Gastrocnemius medialis (tissue), 4 donors: Measurements from ENCODE around the gene ZBTB12. TPM values are rescaled to one million over a fixed set of nuclear protein-coding genes. Genes with fewer than 3 reads are reported as not detected.
"Not testable (repeated sequence)": the region's sequence is repeated elsewhere in the genome, so short reads cannot be mapped to it uniquely, and the experiment has no call there.

Experiments used
- ATAC-seq, 2 donors: fragments of 150-250 bp; one replicate each; pipeline ENCODE4 v1.9.1; 2016
- DNase-seq, 2 donors: peaks; one replicate each; pipeline ENCODE4 v3.0.0-alpha.2; 2019
- H3K27ac ChIP-seq, 4 donors: fragments of 200-600 bp; sonication (generic); 1 replicate in 1 of 4; 2 replicates in 3 of 4; pipeline ENCODE4 v1.5.1; 2016 to 2018; ENCODE audit warnings: mild to moderate bottlenecking in 2 of 4, moderate library complexity in 1 of 4
- H3K27me3 ChIP-seq, 3 donors: fragments of 200-600 bp; sonication (generic) in 2 of 3; 1 replicate in 1 of 3; 2 replicates in 2 of 3; pipeline versions ENCODE4 v1.5.1 to v1.6.0; 2016 to 2019; ENCODE audit warnings: mild to moderate bottlenecking in 1 of 3, moderate library complexity in 1 of 3
- H3K36me3 ChIP-seq, 2 donors: fragments of 200-600 bp; sonication (generic) in 1 of 2; one replicate each; pipeline ENCODE4 v1.5.1; 2017 to 2018
- H3K4me1 ChIP-seq, 2 donors: fragments of 200-600 bp; sonication (generic) in 1 of 2; one replicate each; pipeline ENCODE4 v1.5.1; 2016 to 2017; ENCODE audit warnings: mild to moderate bottlenecking in 2 of 2
- H3K4me3 ChIP-seq, 4 donors: fragments of 200-600 bp; sonication (generic) in 3 of 4; 1 replicate in 1 of 4; 2 replicates in 3 of 4; pipeline ENCODE4 v1.5.1; 2016 to 2019; ENCODE audit warnings: mild to moderate bottlenecking in 2 of 4
- H3K9me3 ChIP-seq, 3 donors: fragments of 200-600 bp; sonication (generic) in 2 of 3; 1 replicate in 1 of 3; 2 replicates in 2 of 3; pipeline ENCODE4 v1.5.1; 2016 to 2019
- CTCF ChIP-seq, 5 experiments: fragments of 450-650 bp in 3 of 5; fragments of 200-600 bp in 2 of 5; sonication (generic) in 2 of 5; IDR thresholded peaks in 4 of 5; conservative IDR thresholded peaks in 1 of 5; 1 replicate in 4 of 5; 2 replicates in 1 of 5; pipeline ENCODE4 v1.5.1; 2016 to 2019; ENCODE audit warnings: antibody characterized with exemption in 5 of 5, mild to moderate bottlenecking in 3 of 5, moderate library complexity in 3 of 5
- POLR2A ChIP-seq, 2 donors: fragments of 450-650 bp; IDR thresholded peaks; one replicate each; pipeline ENCODE4 v1.6.1; 2017; ENCODE audit warnings: antibody characterized with exemption in 2 of 2, mild to moderate bottlenecking in 2 of 2, moderate library complexity in 2 of 2
- in situ Hi-C, 4 donors: fragments of 200-750 bp; cut with MboI; loops; one replicate each; pipeline versions ENCODE4 v1.15.0 to v1.8.0; 2017; ENCODE audit warnings: low sequenced_read_pairs in 4 of 4
- intact Hi-C: fragments of 100-400 bp; cut with DNase I; formaldehyde crosslinking; loops from one replicate; pipeline ENCODE4 v1.15.1; 2023; ENCODE audit warnings: low total_unique reads
- total RNA-seq, 4 donors: library from RNA; depleted of rRNA; stranded (reverse); fragments of >200 nt; gene quantifications; one replicate each; pipeline versions ENCODE4 v1.1.0 to v1.2.3, GENCODE V29; 2016

The ZBTB12 gene
- total RNA-seq, 4 donors from 2014 or later, result 0.26 TPM; not detected in 3

GRCh38 chr6:31918069-31918720 lies 16.3 kb upstream of the ZBTB12 start:
- DNase-seq, result no peak
- H3K36me3 ChIP-seq, result no peaks in the 10 kb centered on the region
- no peak for ATAC-seq
- no peak overlapping the region for H3K4me3 ChIP-seq
- no peak for TF ChIP-seq POLR2A (IDR thresholded peaks at IDR 0.05)
- TF ChIP-seq CTCF (IDR thresholded peaks at IDR 0.05 in 4 of 5, conservative IDR thresholded peaks at IDR 0.05 in 1 of 5), result no peak
- in situ Hi-C loops (no loop called here), intact Hi-C loops (no loop called here)
- no peaks in the 10 kb centered on the region for H3K4me1 ChIP-seq
- no peaks in the 10 kb centered on the region for H3K9me3 ChIP-seq
- no peaks in the 10 kb centered on the region for H3K27me3 ChIP-seq
- H3K27ac ChIP-seq, result no peak overlapping the region

- TF ChIP-seq CTCF (IDR thresholded peaks at IDR 0.05 in 4 of 5, conservative IDR thresholded peaks at IDR 0.05 in 1 of 5) (no peak), POLR2A (IDR thresholded peaks at IDR 0.05) (no peak)
- Histone ChIP-seq H3K4me3 (no peak overlapping the region), H3K27me3 (no peaks in the 10 kb centered on the region), H3K27ac (no peak overlapping the region), H3K4me1 (no peaks in the 10 kb centered on the region), H3K9me3 (no peaks in the 10 kb centered on the region), H3K36me3 (no peaks in the 10 kb centered on the region)
- in situ Hi-C loops (no loop called here), intact Hi-C loops (no loop called here)
- no peak for ATAC-seq
- DNase-seq, result no peak
Measured at GRCh38 chr6:31915756-31916155, 13.9 kb upstream of the ZBTB12 start.

- H3K4me1 ChIP-seq, result no peaks in the 10 kb centered on the region
- intact Hi-C loops, result no loop called here
- H3K9me3 ChIP-seq, result no peaks in the 10 kb centered on the region
- no peak for ATAC-seq
- no peak for TF ChIP-seq POLR2A (IDR thresholded peaks at IDR 0.05)
- TF ChIP-seq CTCF (IDR thresholded peaks at IDR 0.05 in 4 of 5, conservative IDR thresholded peaks at IDR 0.05 in 1 of 5), result no peak
- H3K27ac ChIP-seq, result no peak overlapping the region
- DNase-seq, result no peak
- H3K4me3 ChIP-seq, result no peak overlapping the region
- in situ Hi-C loops, result no loop called here
- no peaks in the 10 kb centered on the region for H3K36me3 ChIP-seq
- no peaks in the 10 kb centered on the region for H3K27me3 ChIP-seq
Measured at GRCh38 chr6:31915351-31915750, 13.5 kb upstream of the ZBTB12 start.

GRCh38 chr6:31911826-31912585 lies 10.1 kb upstream of the ZBTB12 start:
- Histone ChIP-seq H3K9me3 (no peaks in the 10 kb centered on the region), H3K27me3 (no peaks in the 10 kb centered on the region), H3K27ac (no peak overlapping the region), H3K4me1 (no peaks in the 10 kb centered on the region), H3K4me3 (no peak overlapping the region), H3K36me3 (no peaks in the 10 kb centered on the region)
- DNase-seq (no peak), ATAC-seq (no peak)
- intact Hi-C loops, result no loop called here
- TF ChIP-seq POLR2A (IDR thresholded peaks at IDR 0.05) (no peak), CTCF (IDR thresholded peaks at IDR 0.05 in 4 of 5, conservative IDR thresholded peaks at IDR 0.05 in 1 of 5) (no peak)
- in situ Hi-C loops, result no loop called here

- H3K27ac ChIP-seq, intact Hi-C loops, H3K27me3 ChIP-seq, H3K4me3 ChIP-seq, H3K4me1 ChIP-seq, DNase-seq, ATAC-seq, H3K36me3 ChIP-seq, H3K9me3 ChIP-seq: not testable (repeated sequence)
- in situ Hi-C loops, result loop anchor here in 2 of 4 donors (10.0 kb wide), 1 partner anchor 46 kb away; the partner anchor contains the start of genes NELFE (in 2 of the 2) and SKIC2 (in 2 of the 2)
Measured at GRCh38 chr6:31909298-31909697, 7.4 kb upstream of the ZBTB12 start.
